NCI-H748 (cell line): ENCODE measurements around the gene ARID5B.
"Not testable (repeated sequence)": the region's sequence is repeated elsewhere in the genome, so short reads cannot be mapped to it uniquely, and the experiment has no call there.

Experiments used
- DNase-seq: peaks from one replicate; lab custom pipeline; 2025; ENCODE audit not compliant: unreplicated experiment; lab: John Stamatoyannopoulos, UW

Gene ARID5B

GRCh38 chr10:62025901-62026879, 124.7 kb downstream of the ARID5B start:
- no peak for DNase-seq

GRCh38 chr10:62027841-62028501, 126.5 kb downstream of the ARID5B start:
- DNase-seq = no peak

- DNase-seq = not testable (repeated sequence)
Observed at GRCh38 chr10:62028502-62028842, 127.0 kb downstream of the ARID5B start.

DNA sequence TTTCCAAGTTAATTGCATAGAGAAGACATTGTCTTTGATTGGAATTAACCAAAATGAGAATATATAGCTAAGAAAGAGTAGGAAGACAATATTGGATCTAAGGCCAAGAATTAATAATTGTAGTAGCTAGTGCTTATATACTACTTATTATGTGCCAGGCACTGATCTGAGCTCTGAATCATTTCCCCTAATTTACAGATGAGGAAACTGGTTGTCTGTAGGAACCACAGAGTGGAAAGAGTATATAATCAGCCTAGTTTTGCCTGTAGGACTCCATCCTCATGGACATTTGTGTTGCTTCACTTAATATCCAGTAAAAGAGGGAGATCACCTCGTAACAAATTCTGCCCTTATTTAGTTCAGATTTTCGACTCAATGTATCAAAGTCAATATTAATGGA, 127.9 kb downstream of the ARID5B start:
- no peak for DNase-seq

- no peak for DNase-seq
Observed at GRCh38 chr10:62031507-62031906, 130.0 kb downstream of the ARID5B start.

DNA sequence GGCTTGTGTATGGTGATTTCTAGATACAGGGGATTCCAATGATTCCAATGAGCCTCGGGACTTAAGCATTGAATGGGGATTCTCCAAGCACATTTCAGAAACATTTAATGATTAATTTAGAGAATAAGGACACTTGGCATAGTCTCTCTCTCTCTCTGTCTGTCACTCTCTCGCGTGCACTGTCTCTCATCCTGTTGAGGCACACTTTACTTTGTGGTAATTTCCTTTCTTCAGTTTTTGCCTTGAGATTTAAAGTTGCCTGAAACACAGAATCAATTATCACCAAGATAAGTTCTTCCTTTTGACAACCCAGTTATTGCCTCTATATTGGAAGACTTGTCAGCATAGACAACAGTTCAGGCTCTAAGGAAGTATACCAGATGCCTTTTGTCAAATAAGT, 131.6 kb downstream of the ARID5B start:
- DNase-seq = no peak

- DNase-seq = no peak
Observed at GRCh38 chr10:62034096-62034640, 132.7 kb downstream of the ARID5B start.

DNA sequence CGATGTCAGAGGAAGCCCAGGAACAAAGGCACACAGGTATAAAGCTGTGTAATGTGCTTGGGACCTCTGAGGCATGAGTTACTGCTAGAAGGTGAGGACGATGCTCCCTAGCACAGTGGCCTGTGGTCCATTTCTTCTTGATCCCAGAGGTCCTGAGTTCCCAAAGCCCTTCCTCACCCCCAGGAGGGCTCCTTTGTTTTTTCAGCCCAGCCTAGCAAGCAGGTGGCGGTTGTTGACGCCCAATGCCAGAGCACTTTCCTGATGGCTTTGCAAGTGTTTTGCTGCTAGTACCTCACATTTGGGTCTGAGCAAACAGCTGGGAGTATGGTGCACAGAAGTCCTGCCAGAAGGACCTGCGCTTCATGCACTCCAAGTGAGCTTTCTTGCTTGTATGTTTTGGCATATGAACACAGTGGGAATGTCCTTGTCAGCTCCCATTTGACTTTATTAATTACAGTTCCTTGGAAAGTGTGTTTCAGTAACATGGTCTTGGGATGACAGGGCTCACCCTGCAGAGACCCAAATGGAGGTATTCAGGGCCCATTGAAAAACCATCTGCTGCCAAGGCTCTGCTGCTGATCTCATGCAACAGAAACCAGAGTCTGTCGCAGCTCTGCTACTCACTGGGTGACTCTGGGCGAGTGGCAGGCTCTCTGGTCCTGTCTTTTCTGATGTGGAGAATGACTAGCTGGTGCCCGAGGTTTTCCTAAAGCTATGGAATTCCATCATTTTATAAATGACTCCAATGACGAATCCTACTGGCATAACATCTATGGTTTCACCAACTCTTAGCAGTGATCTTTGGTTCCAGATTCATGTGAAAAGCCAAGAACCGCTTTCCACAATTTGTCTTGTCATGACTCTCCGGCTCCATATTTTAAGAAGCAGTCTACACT, 134.9 kb downstream of the ARID5B start:
- DNase-seq = peak; percentile 77

- peak; percentile 75 for DNase-seq
Observed at GRCh38 chr10:62037166-62037831, 135.8 kb downstream of the ARID5B start.

GRCh38 chr10:62037890-62038608, 136.6 kb downstream of the ARID5B start:
- DNase-seq = peak; percentile 79

DNA sequence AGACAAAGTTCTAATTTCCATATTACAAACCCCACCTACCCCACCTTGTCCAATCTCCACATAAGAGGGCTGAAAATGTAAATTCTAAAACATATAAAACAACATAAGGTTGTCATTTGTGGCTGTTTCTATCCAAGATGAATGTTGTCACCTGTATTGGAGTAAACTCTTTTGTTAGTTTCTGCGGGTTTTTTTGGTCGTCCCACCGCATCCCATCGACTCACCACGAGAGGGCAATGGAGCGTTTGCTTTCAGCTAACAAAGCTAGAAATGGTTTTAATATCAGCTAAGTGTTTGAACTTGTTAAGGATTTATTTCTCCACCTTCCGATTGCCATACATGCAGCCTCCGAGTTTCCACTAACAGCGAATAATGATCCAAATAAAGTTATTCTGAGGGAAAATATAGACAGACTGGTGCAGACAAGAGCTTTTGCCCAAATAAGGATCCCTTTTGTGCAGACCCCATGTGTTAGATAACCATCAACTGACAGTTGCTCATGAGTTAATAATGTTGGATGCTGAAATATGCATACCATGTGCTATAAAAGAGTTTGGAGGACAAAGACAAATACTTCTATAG, 137.2 kb downstream of the ARID5B start:
- peak; percentile 80 for DNase-seq

DNA sequence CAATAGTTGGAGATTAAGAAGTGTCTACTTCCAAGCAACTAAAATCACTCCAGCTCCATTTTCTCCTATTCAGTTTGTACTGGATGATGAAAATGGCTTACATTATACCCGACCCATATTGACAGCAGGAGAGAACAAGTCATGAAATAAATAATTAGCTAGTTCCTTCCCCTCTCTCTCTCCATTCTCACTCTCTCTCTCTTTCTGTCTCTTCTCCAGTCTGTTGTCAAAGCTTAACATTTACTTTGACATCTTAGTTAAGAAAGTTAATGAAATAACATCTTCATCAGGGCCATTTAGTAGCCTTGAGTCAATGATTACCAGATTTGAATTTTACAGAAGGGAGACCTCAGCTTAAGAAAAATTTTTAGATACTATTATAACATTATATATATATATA, 138.5 kb downstream of the ARID5B start:
- DNase-seq = no peak

- no peak for DNase-seq
Observed at GRCh38 chr10:62040881-62041280, 139.4 kb downstream of the ARID5B start.

DNA sequence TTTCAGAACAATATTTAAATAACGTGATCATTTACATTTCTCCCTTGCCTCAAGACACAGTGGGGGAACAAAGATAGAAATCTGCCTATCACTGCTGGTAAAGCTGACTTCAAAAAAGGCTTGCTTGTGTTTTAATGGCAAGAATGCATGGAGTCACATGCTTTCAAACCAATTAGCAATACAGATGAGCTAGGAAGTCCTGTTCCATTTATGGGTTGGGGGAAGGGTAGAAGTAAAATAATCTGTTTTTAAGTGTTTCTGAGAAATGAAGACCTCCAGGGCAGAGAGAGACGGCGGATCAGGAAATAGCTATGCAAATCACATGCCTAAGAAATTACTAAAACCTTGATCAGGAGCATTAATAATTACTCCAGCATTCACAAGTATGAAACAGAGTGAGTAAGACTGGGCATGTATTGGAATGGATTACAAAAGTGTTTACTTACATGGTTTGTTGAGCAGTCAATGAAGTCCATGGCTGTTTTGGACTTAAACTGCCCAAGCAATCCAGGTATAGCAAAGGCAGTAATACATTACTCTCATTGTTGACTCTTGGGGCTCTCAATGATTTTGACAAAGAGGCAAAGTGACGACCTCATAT, 142.0 kb downstream of the ARID5B start:
- DNase-seq = no peak

GRCh38 chr10:62044566-62044965, 143.1 kb downstream of the ARID5B start:
- no peak for DNase-seq

DNA sequence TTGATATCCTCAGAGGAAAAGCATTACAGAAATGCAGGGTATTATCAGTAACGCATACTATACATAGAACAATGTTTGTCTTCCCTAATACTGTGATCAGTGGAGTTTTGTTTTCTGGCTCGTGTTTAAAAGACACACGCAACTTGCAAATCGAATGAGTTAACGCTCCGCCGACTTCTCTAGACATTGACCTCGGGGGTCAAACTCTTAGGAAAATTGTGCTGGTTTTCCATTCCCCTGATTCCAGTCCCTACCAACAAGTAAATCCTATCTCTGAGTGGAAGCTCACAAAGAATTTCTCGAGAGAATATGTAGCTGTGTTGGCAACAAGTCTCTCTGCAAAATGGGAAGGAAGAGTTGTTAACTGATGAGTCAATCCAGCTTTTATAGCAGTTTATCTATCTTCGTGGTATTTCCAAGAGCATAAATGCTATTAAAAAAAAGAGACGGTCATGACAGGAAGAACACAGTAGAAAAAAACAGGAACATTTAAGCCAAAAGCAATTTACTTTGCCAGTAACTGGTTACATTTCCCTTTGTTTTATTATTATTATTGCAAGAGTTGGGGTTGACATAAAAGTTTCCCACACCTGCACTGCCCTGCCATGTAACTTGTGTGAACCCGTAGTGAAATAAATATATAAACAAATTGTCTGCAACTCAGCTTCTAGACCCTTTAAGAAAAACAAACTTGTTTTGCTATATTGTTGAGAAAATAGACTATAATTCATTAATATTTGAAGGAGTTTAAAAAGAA, 144.4 kb downstream of the ARID5B start:
- peak; percentile 22 for DNase-seq

- no peak for DNase-seq
Observed at GRCh38 chr10:62046522-62047227, 145.2 kb downstream of the ARID5B start.
